ENCODE results near the gene KRTAP4-7.
"Not testable (repeated sequence)": the region's sequence is repeated elsewhere in the genome, so short reads cannot be mapped to it uniquely, and the experiment has no call there.

Gene KRTAP4-7

DNA sequence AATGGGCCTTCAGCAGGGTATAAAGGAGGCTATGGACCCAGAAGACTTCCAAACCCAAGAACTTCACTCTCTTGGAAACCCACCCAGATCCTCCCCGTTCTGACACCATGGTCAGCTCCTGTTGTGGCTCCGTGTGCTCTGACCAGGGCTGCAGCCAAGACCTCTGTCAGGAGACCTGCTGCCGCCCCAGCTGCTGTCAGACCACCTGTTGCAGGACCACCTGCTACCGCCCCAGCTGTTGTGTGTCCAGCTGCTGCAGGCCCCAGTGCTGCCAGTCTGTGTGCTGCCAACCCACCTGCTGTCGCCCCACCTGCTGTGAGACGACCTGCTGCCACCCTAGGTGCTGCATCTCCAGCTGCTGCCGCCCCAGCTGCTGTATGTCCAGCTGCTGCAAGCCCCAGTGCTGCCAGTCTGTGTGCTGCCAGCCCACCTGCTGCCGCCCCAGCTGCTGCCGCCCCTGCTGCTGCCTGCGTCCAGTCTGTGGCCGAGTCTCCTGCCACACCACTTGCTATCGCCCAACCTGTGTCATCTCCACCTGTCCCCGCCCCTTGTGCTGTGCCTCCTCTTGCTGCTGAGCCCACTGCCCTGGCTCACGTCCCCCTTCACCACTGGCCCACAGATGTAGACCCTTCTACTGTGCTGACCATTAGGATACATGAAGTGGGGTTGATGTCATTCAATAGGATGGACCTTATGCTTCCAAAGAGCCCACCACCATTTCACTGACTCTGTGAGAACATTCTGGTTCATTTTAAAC, at the start of gene KRTAP4-7:
TSS of gene KRTAP4-7 (plus strand) at position 51 of the 757 bp plus-strand sequence. CDS start at position 108, 57 bp downstream.
- in situ Hi-C loops (cut with HindIII; ENCODE audit: low sequenced_read_pairs); H3K4me3 ChIP-seq (ENCODE audit: low read depth, low read length); DNase-seq (ENCODE audit: low read depth): not testable (repeated sequence)

DNA sequence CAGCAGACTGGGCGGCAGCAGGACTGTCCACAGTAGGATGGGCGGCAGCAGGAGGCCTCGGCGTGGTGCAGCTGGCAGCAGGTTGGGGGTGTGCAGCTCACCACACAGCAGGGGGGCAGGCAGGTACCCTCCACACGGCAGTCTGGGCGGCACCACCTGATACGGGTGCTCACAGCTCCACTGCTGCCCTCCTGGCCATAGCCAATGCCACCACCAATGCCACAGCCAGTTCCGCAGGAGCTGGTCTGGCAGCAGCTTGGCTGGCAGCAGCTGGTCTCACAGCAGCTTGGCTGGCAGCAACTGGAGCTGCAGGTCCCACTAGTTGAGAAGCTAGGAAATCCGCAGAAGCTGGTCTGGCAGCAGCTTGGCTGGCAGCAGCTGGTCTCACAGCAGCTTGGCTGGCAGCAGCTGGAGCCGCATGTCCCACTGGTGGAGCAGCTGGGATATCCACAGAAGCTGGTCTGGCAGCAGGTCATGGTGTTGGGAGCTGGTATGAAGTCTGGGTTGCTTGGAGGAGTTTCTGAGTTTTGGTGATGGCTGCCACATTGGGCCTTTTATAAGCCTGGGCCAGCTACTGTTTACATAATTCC, 49.5 kb upstream of the KRTAP4-7 start, which contains the start of gene KRTAP1-3:
TSS of gene KRTAP1-3 (minus strand) at position 529 of the 590 bp plus-strand sequence. CDS start at position 476, 53 bp downstream.
- in situ Hi-C loops (cut with HindIII; ENCODE audit: low sequenced_read_pairs); DNase-seq (ENCODE audit: low read depth); H3K4me3 ChIP-seq (ENCODE audit: low read depth, low read length): not testable (repeated sequence)

DNA sequence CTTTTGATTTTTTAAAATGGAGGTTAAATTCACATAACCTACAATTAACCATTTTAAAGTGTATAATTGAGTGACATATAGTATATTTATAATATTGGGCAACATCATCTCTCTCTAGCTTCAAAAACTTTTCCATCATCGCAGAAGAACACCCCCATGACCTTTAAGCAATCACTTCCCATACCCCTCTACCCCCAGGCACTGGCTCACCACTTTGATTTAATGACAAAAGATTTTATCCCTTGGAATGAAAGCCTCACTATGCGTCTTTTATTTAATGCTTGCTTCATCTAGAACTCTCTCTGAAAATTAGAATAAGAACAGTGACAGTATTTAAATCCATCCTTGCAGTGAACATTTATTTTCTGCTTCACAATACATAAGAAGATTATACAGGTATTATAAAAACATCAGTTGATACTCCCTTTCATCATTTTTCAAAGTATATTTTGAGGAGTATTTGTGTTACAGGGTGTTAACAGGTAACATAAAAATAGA, 46.0 kb upstream of the KRTAP4-7 start:
- no peak for DNase-seq (ENCODE audit: low read depth)
- no peak overlapping the region for H3K4me3 ChIP-seq (ENCODE audit: low read depth, low read length)
- in situ Hi-C loops (cut with HindIII; ENCODE audit: low sequenced_read_pairs): no loop called here
- TF ChIP-seq, protein P1, sequence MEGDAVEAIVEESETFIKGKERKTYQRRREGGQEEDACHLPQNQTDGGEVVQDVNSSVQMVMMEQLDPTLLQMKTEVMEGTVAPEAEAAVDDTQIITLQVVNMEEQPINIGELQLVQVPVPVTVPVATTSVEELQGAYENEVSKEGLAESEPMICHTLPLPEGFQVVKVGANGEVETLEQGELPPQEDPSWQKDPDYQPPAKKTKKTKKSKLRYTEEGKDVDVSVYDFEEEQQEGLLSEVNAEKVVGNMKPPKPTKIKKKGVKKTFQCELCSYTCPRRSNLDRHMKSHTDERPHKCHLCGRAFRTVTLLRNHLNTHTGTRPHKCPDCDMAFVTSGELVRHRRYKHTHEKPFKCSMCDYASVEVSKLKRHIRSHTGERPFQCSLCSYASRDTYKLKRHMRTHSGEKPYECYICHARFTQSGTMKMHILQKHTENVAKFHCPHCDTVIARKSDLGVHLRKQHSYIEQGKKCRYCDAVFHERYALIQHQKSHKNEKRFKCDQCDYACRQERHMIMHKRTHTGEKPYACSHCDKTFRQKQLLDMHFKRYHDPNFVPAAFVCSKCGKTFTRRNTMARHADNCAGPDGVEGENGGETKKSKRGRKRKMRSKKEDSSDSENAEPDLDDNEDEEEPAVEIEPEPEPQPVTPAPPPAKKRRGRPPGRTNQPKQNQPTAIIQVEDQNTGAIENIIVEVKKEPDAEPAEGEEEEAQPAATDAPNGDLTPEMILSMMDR (IDR thresholded peaks at IDR 0.05; ENCODE audit: low read depth, low read length, missing control alignments): no peak

DNA sequence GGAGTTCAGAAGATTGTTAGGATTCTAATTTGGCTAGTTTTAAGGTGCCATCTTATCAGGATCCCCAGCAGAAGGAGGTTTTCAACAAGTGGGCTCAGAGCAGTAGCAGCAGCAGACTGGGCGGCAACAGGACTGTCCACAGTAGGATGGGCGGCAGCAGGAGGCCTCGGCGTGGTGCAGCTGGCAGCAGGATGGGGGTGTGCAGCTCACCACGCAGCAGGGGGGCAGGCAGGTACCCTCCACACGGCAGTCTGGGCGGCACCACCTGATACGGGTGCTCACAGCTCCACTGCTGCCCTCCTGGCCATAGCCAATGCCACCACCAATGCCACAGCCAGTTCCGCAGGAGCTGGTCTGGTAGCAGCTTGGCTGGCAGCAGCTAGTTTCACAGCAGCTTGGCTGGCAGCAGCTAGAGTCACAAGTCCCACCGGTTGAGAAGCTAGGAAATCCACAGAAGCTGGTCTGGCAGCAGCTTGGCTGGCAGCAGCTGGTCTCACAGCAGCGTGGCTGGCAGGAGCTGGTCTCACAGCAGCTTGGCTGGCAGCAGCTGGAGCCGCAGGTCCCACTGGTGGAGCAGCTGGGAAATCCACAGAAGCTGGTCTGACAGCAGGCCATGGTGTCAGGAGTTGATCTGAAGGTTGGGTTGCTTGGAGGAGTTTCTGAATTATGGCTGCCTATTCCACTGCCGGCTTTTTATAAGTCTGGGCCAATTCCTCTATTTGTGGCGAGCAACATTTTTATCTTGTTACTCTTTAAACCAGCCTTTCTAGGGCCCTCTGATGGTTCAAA, 43.0 kb upstream of the KRTAP4-7 start, which contains the start of gene KRTAP1-1:
TSS of gene KRTAP1-1 (minus strand) at position 668 of the 789 bp plus-strand sequence. CDS start at position 615, 53 bp downstream.
- DNase-seq (ENCODE audit: low read depth); in situ Hi-C loops (cut with HindIII; ENCODE audit: low sequenced_read_pairs); H3K4me3 ChIP-seq (ENCODE audit: low read depth, low read length): not testable (repeated sequence)

DNA sequence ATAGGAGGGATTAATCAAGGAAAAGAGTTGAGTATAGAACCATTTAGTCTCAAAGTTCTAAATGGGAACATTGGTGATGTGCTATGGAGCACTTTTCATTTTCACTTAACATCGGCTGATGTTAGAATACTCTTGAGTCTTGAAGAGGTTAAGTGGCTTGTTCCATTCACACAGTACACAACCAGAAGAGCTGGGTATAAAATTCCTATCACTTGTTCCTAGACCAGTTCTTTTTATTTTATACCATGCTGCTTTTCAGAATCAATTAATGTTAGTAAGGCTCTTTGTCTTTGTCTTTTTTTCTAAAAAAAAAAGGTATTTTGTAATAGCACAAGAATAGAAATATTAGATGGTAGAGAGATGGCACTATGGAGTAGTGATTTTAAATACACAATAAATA, 41.0 kb upstream of the KRTAP4-7 start:
- DNase-seq (ENCODE audit: low read depth): no peak
- no peak overlapping the region for H3K4me3 ChIP-seq (ENCODE audit: low read depth, low read length)
- in situ Hi-C loops (cut with HindIII; ENCODE audit: low sequenced_read_pairs): no loop called here
- TF ChIP-seq, protein P1 (IDR thresholded peaks at IDR 0.05; ENCODE audit: low read depth, low read length, missing control alignments): no peak

DNA sequence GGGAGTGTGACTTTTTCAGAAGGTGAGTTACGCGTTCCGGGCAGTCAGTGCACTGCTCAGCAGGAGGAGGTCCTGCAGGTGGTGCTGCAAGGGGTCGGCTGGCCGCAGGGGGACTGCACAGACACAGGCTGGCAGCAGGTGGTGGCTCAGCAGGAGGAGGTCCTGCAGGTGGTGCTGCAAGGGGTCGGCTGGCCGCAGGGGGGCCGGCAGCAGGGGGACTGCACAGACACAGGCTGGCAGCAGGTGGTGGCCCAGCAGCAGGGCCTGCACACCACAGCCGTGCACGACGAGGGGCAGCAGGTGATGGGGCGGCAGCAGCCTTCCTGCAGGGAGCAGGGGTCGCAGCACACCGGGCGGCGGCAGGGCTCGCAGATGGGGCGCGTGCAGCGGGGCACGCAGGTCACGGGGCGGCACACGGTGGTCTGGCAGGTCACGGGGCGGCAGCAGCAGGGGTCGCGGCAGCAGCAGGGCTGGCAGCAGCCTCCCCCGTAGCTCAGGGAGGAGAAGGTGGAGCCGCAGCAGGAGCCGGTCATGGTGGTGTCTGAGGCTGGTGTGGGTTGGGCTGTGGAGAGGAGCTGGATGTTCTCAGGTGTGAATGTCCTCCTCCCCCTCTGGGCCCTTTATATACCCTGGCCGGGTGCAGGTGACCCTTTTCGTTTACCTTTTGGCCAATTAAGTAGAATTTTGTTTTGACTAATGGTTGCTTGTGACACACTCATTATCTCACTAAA, 37.0 kb upstream of the KRTAP4-7 start, which contains the start of gene KRTAP2-1:
TSS of gene KRTAP2-1 (minus strand) at position 582 of the 731 bp plus-strand sequence. CDS start at position 533, 49 bp downstream.
- H3K4me3 ChIP-seq (ENCODE audit: low read depth, low read length); DNase-seq (ENCODE audit: low read depth); in situ Hi-C loops (cut with HindIII; ENCODE audit: low sequenced_read_pairs): not testable (repeated sequence)

DNA sequence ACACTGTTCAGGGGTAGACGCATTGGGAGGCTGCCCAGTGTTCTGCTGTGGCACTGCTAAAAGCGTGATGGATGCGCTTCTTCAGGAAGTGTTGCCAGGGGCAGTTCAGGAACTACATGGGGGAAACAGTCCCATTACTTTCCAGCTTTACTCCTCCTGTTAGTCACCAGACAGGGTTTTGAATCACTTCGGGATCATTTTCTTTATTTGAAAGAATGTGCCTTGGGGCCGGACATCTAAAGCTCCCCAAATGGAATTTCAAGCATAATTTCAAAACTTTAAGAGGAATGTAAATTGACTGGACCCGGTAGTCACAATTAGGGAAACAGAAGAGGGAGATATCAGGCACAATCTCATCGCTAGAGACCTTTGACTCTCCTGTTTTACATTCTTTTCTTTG, 35.5 kb upstream of the KRTAP4-7 start:
- H3K4me3 ChIP-seq (ENCODE audit: low read depth, low read length): no peak overlapping the region
- DNase-seq (ENCODE audit: low read depth): no peak
- TF ChIP-seq, protein P1 (IDR thresholded peaks at IDR 0.05; ENCODE audit: low read depth, low read length, missing control alignments): no peak
- in situ Hi-C loops (cut with HindIII; ENCODE audit: low sequenced_read_pairs): no loop called here

DNA sequence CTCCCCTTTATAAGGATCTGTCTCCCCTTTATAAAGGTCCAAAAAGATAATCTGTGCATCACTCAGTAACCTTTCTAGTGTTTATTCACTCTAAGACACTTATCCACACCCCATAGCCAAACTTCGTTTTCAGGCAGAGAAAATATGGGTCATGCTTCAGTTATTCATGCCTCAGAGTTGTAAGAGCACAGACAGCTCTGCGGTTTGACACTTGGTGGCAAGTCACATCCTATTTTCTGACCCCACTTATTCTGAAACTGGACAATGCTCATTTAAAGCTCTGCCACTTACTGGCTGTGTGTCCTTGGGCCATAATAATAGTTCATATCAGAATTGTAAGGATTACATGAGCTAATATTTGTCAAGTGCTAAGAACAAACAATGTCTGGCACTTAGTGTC, 34.8 kb upstream of the KRTAP4-7 start:
- no peak overlapping the region for H3K4me3 ChIP-seq (ENCODE audit: low read depth, low read length)
- no peak for DNase-seq (ENCODE audit: low read depth)
- TF ChIP-seq, protein P1 (IDR thresholded peaks at IDR 0.05; ENCODE audit: low read depth, low read length, missing control alignments): no peak
- in situ Hi-C loops (cut with HindIII; ENCODE audit: low sequenced_read_pairs): no loop called here

Data from astrocyte of the cerebellum (primary cell).